Activated naive CD8-positive, alpha-beta T cell treated with anti-CD3 and anti-CD28 coated beads for 36 hours (primary cell): Measurements from ENCODE around the gene RIMKLB. TPM values are rescaled to one million over a fixed set of nuclear protein-coding genes. Genes with fewer than 3 reads are reported as not detected.
"Not testable (repeated sequence)": the region's sequence is repeated elsewhere in the genome, so short reads cannot be mapped to it uniquely, and the experiment has no call there.

ENCODE experiments used
- DNase-seq: peaks from one replicate; pipeline ENCODE4 v3.0.0; 2021
- H3K27ac Mint-ChIP-seq: one replicate; pipeline ENCODE4 v1.8.0; 2022; ENCODE audit warnings: mild to moderate bottlenecking, moderate library complexity, mixed read lengths
- H3K27me3 Mint-ChIP-seq: one replicate; pipeline ENCODE4 v1.8.0; 2022; ENCODE audit warnings: mild to moderate bottlenecking, mixed read lengths
- H3K36me3 Mint-ChIP-seq: one replicate; pipeline ENCODE4 v1.8.0; 2021; ENCODE audit warnings: mild to moderate bottlenecking, mixed read lengths
- H3K4me1 Mint-ChIP-seq: one replicate; pipeline ENCODE4 v1.8.0; 2021; ENCODE audit warnings: mixed read lengths
- H3K4me3 Mint-ChIP-seq: one replicate; pipeline ENCODE4 v1.8.0; 2022; ENCODE audit warnings: mild to moderate bottlenecking, moderate library complexity, mixed read lengths
- H3K9me3 Mint-ChIP-seq: one replicate; pipeline ENCODE4 v1.8.0; 2022; ENCODE audit warnings: mixed read lengths
- total RNA-seq, 2 experiments: library from RNA; stranded (reverse); gene quantifications; one replicate each; pipeline ENCODE4 v1.2.3, GENCODE V29; 2021

The RIMKLB gene
- total RNA-seq, 2 experiments from 2014 or later = 7.1 to 8.1 TPM

- H3K9me3 Mint-ChIP-seq, H3K4me3 Mint-ChIP-seq, H3K4me1 Mint-ChIP-seq, DNase-seq, H3K27ac Mint-ChIP-seq, H3K27me3 Mint-ChIP-seq, H3K36me3 Mint-ChIP-seq: not testable (repeated sequence)
Measured at GRCh38 chr12:8810112-8810511, 112.3 kb downstream of the RIMKLB start.

DNA sequence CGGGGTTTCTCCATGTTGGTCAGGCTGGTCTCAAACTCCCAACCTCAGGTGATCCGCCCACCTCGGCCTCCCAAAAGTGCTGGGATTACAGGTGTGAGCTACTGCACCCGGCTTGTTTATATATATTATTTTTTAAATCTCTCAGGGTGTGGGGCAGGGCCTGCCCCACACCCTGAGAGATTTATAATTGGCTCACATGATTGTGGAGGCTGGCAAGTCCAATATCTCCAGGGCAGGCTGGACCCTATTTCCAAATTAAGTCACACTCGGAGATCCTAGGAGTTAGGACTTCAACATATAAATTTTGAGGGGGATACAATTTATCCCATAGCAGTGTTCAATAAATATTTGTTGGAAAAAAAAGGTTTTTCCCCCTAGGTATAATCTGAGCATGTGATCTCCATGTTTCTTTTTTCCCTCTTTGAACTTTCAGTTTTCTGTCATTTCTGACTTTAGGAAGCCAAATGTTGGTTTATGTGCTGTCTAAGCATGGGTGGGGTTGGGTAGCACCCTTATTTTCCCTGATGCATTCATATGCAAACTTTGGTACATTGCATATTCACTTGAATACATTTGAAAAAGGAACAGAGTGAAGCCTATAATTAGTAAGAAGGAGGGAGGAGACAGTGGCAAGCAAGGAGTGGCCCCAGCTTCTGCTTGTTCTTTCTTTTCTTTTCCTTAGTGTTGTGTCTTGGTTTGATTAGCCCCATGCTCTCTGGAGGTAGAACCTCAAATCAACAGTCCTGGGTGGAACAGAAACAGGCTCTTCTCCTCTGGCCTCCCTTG is 116.0 kb downstream of the RIMKLB start:
- H3K4me3 Mint-ChIP-seq = no peak overlapping the region
- no peak overlapping the region for H3K27ac Mint-ChIP-seq
- H3K9me3 Mint-ChIP-seq = no peaks in the 10 kb centered on the region
- H3K27me3 Mint-ChIP-seq = no peaks in the 10 kb centered on the region
- no peak for DNase-seq
- H3K36me3 Mint-ChIP-seq = no peaks in the 10 kb centered on the region
- no peaks in the 10 kb centered on the region for H3K4me1 Mint-ChIP-seq

DNA sequence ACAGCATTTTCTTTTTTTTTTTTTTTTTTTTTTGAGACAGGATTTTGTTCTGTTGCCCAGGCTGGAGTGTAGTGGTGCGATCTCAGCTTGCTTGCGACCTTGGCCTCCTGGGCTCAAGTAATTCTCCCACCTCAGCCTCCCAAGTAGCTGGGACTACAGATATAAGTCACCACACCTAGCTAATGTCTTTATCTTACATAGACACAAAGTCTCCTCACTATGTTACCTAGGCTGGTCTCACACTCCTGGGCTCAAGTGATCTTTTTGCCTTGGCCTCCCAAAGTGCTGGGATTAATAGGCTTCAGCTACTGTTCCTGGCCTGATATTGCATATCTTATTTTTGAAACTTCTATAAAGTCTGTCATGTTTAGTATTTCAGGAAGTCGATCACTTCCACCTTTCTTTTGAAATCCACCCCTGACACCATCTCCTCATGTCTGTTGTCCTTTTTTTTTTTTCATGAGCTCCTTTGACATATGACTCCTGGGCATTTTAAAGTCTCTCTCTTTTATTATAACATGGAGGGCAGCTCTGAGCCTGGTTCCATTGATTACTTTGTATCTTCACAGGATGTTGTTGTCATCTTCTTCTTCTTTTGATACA is 118.8 kb downstream of the RIMKLB start:
- DNase-seq = no peak
- Mint-ChIP-seq H3K27ac (no peak overlapping the region), H3K36me3 (no peaks in the 10 kb centered on the region), H3K27me3 (no peaks in the 10 kb centered on the region), H3K4me3 (no peak overlapping the region), H3K9me3 (no peaks in the 10 kb centered on the region), H3K4me1 (no peaks in the 10 kb centered on the region)

DNA sequence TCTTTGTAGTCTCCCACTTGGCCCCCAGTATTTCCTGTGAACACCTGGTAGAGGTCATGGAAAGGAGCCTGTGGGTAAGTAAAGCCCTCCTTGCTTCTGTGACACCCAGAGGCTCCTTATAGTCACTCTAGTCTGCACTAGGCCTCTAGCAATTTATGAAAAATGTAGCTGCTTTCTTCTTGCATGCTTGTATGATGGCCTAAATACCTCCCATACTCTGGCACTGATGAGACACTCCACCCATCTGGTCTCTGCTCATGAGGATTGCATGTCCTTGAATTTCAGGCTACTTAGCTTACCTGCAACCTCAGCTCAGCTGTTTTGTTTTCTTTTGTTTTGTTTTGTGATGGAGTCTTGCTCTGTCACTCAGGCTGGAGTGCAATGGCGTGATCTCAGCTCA is 120.1 kb downstream of the RIMKLB start:
- no peak for DNase-seq
- no peaks in the 10 kb centered on the region for H3K27me3 Mint-ChIP-seq
- H3K9me3 Mint-ChIP-seq = no peaks in the 10 kb centered on the region
- no peak overlapping the region for H3K27ac Mint-ChIP-seq
- no peaks in the 10 kb centered on the region for H3K4me1 Mint-ChIP-seq
- no peaks in the 10 kb centered on the region for H3K36me3 Mint-ChIP-seq
- no peak overlapping the region for H3K4me3 Mint-ChIP-seq

DNA sequence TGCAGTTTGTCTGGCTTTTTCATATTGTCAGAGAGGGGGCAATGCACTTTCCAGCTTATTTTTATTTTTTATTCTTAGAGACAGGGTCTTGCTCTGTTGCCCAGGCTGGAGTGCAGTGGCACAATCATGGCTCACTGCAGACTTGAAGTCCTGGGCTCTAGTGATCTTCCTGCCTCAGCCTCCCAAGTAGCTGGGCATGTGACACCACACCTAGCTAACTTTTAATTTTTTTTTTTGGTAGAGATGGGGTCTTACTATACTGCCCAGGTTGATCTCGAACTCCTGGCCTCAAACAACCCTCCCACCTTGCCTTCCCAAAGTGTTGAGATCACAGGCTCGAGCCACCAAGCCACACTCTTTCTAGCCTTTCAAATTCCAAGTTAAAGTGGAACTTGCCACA is 120.7 kb downstream of the RIMKLB start:
- Mint-ChIP-seq H3K27me3 (peaks cover under 1% of the 10 kb centered on the region), H3K9me3 (no peaks in the 10 kb centered on the region), H3K4me3 (no peak overlapping the region), H3K27ac (no peak overlapping the region), H3K36me3 (no peaks in the 10 kb centered on the region), H3K4me1 (no peaks in the 10 kb centered on the region)
- no peak for DNase-seq

- Mint-ChIP-seq H3K9me3 (no peaks in the 10 kb centered on the region), H3K27ac (no peak overlapping the region), H3K36me3 (no peaks in the 10 kb centered on the region), H3K27me3 (peaks cover 6% of the 10 kb centered on the region), H3K4me3 (no peak overlapping the region), H3K4me1 (no peaks in the 10 kb centered on the region)
- DNase-seq = no peak
Measured at GRCh38 chr12:8819666-8819980, 121.8 kb downstream of the RIMKLB start.

DNA sequence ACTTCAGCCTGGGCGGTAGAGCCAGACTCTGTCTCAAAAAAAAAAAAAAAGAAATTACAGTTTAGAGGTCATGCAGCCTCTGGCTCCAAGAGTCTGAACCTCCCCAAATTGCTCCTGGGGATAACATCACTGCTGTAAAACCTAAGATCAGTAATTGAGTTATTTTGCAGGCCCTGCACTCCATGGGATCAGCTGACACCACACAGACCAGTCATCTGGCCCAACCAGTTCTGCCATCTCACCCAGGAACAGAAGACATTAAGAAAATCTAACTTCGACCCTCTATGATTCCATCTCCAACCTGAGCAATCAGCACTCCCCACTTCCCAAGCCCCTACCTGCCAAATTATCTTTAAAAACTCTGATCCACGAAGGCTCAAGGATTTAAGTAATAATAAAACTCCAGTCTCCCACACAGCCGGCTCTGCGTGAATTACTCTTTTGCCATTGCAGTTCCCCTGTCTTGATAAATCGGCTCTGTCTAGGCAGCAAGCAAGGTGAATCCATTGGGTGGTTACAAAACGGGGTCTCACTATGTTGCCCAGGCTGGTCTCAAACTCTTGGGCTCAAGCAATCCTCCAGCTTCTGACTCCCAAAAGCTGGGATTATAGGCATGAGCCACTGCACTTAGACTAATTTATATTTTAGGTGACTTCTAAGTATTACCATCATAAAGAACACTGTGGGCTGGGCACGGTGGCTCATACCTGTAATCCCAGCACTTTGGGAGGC is 123.1 kb downstream of the RIMKLB start:
- not testable (repeated sequence) for H3K27me3 Mint-ChIP-seq, H3K9me3 Mint-ChIP-seq, H3K36me3 Mint-ChIP-seq, H3K4me1 Mint-ChIP-seq, DNase-seq, H3K4me3 Mint-ChIP-seq, H3K27ac Mint-ChIP-seq

DNA sequence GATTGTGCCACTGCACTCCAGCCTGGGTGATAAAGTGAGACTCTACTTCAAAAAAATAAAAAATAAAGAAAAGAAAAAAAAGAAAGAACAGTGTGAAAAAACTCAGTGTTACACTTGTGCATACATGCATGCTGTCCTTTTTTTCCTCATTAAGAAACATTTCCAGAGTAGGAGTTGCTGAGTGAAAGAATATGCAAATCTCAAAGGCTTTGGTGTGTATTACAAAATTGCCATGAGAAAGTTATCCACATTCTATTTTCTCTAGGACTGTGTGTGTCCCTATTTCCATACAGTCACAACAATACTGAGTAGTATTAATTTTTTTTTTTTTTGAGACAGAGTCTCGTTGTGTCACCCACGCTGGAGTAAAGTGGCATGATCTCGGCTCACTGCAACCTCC is 123.8 kb downstream of the RIMKLB start:
- Mint-ChIP-seq H3K4me1 (no peaks in the 10 kb centered on the region), H3K27ac (no peak overlapping the region), H3K9me3 (peaks cover 5% of the 10 kb centered on the region), H3K36me3 (no peaks in the 10 kb centered on the region), H3K4me3 (no peak overlapping the region), H3K27me3 (peaks cover 6% of the 10 kb centered on the region)
- no peak for DNase-seq

- Mint-ChIP-seq H3K36me3 (no peaks in the 10 kb centered on the region), H3K4me3 (no peak within 1 kb of the TSS), H3K9me3 (peaks cover 6% of the 10 kb centered on the region), H3K27me3 (peaks cover 6% of the 10 kb centered on the region), H3K27ac (no peak within 1 kb of the TSS), H3K4me1 (peaks cover under 1% of the 10 kb centered on the region)
- no peak for DNase-seq
Measured at GRCh38 chr12:8822298-8822697, 124.5 kb downstream of the RIMKLB start, which contains the start of gene A2ML1. Gene A2ML1 (plus strand): TSS chr12:8822621. CDS start chr12:8822652, 31 bp downstream.

GRCh38 chr12:8823565-8824300 is 125.9 kb downstream of the RIMKLB start:
- Mint-ChIP-seq H3K27me3 (peaks cover 6% of the 10 kb centered on the region), H3K27ac (no peak overlapping the region), H3K4me3 (no peak overlapping the region), H3K36me3 (no peaks in the 10 kb centered on the region), H3K4me1 (peaks cover 4% of the 10 kb centered on the region), H3K9me3 (peaks cover 6% of the 10 kb centered on the region)
- DNase-seq = no peak

GRCh38 chr12:8827551-8828256 is 129.9 kb downstream of the RIMKLB start:
- Mint-ChIP-seq H3K36me3 (no peaks in the 10 kb centered on the region), H3K27ac (no peak overlapping the region), H3K4me3 (no peak overlapping the region), H3K4me1 (peaks cover 4% of the 10 kb centered on the region), H3K27me3 (peaks cover 10% of the 10 kb centered on the region), H3K9me3 (peaks cover 6% of the 10 kb centered on the region)
- DNase-seq = no peak

DNA sequence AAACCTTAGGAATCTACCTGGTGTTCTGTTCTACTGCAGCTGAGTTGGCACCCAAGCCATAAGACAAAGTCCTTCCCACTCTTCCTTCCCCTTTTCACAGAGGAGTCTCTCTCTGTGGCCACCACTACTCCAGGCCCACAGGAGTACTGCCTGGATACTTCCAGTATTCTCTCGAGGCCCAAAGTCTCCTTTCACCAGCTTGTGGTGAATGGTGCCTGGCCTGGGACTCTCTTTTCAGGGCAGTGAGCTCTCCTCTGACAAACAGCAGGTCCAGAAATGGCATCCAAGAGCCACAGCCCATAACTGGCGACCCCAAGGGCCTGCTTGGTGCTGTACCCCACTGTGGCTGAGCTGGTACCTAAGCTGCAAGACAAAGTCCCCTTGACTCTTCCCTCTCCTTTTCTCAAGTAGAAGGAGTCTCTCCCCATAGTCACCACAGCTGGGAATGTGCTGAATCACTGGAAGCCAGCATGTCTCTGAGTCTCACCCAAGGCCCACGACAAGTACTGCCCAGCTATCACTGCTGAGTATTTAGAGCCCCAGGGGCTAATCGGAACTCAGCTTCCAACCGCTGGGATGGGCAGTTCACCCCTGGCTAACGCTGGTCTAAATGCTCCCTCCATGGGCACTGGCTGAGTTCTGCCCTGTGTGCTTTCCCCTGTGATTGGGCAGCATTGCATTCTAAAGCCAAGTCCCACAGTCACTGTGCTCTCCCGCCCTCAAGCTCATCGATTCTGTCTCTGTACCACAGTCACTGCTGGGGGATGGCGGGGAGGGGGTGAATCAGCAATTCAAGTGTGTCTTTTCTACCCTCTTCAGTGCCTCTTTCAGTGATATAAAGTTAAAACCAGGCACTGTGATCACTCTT is 130.7 kb downstream of the RIMKLB start:
- no peak overlapping the region for H3K27ac Mint-ChIP-seq
- peaks cover 4% of the 10 kb centered on the region for H3K4me1 Mint-ChIP-seq
- H3K9me3 Mint-ChIP-seq = peaks cover 6% of the 10 kb centered on the region
- H3K27me3 Mint-ChIP-seq = peaks cover 9% of the 10 kb centered on the region
- no peaks in the 10 kb centered on the region for H3K36me3 Mint-ChIP-seq
- no peak overlapping the region for H3K4me3 Mint-ChIP-seq
- no peak for DNase-seq

- Mint-ChIP-seq H3K4me3 (no peak overlapping the region), H3K36me3 (no peaks in the 10 kb centered on the region), H3K4me1 (peaks cover 4% of the 10 kb centered on the region), H3K27ac (no peak overlapping the region), H3K9me3 (peaks cover 6% of the 10 kb centered on the region), H3K27me3 (peaks cover 4% of the 10 kb centered on the region)
- DNase-seq = no peak
Measured at GRCh38 chr12:8829125-8829518, 131.3 kb downstream of the RIMKLB start.

DNA sequence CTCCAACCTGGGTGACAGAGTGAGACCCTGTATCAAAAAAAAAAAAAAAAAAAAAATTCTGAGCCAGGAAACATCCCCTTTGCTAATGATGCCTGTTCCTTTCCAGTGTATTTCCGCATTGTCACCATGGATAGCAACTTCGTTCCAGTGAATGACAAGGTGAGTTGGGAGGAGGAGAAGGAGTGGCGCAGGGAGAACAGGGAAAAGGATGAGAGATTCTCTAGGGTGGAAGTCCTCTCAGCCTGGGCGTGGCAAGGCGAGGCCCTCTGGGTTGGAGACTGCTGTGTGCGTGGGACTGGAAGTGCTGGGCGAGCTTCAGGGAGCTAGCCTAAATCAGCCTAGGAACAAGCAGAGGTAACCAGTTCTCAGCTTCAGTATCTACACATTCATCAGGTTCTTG is 131.8 kb downstream of the RIMKLB start:
- peaks cover 6% of the 10 kb centered on the region for H3K9me3 Mint-ChIP-seq
- no peak overlapping the region for H3K4me3 Mint-ChIP-seq
- no peak overlapping the region for H3K27ac Mint-ChIP-seq
- DNase-seq = no peak
- no peaks in the 10 kb centered on the region for H3K36me3 Mint-ChIP-seq
- H3K4me1 Mint-ChIP-seq = peaks cover 4% of the 10 kb centered on the region
- H3K27me3 Mint-ChIP-seq = peaks cover 4% of the 10 kb centered on the region
